Measurements from ENCODE around the gene MBNL2. TPM values are rescaled to one million over a fixed set of nuclear protein-coding genes. Genes with fewer than 3 reads are reported as not detected.

MBNL2 gene
- total RNA-seq, 2 donors from 2014 or later = 47.5 to 50.8 TPM

DNA sequence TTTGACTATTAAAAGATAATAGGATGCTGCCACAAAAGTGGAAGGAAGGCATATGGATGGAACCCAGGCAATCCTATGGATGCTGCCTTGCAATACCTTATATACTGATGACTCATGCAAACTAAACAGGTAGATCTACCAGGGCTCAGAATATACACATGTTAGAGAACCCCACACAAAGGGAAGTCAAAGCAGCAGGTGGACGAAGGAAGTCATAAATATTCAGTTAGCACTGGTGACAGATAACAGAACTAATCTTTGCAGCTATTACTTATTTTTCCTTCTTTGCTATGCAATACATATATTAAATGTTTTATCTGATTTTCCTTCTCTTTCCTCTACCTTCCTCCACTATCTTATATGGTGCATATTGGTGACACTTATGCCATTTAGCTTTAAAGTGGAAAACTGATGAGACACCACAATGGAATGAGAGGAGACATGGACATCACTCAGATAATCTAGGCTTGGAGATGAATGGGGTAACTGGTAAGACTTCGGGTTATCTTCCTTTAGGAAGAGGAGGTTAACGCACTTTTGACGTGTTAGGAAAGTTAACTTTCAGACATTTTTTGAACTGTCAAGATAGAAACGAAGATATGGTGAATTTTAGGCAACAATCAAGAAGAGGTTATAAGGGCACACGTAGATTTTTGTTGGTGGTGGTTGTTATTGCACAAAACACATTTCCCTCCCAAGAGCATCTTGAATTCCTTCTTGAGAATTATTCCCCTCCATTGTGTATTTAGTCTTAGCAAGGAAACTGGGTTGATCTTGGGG lies 39.8 kb upstream of the MBNL2 start:
- ATAC-seq (no peak), DNase-seq (no peak)
- H3K27me3 ChIP-seq = no peaks in the 10 kb centered on the region
- no peak for TF ChIP-seq POLR2A (IDR thresholded peaks at IDR 0.05)
- TF ChIP-seq, protein P1, sequence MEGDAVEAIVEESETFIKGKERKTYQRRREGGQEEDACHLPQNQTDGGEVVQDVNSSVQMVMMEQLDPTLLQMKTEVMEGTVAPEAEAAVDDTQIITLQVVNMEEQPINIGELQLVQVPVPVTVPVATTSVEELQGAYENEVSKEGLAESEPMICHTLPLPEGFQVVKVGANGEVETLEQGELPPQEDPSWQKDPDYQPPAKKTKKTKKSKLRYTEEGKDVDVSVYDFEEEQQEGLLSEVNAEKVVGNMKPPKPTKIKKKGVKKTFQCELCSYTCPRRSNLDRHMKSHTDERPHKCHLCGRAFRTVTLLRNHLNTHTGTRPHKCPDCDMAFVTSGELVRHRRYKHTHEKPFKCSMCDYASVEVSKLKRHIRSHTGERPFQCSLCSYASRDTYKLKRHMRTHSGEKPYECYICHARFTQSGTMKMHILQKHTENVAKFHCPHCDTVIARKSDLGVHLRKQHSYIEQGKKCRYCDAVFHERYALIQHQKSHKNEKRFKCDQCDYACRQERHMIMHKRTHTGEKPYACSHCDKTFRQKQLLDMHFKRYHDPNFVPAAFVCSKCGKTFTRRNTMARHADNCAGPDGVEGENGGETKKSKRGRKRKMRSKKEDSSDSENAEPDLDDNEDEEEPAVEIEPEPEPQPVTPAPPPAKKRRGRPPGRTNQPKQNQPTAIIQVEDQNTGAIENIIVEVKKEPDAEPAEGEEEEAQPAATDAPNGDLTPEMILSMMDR (IDR thresholded peaks at IDR 0.05) = no peak
- no peak overlapping the region for H3K4me3 ChIP-seq
- H3K27ac ChIP-seq = no peak overlapping the region
- WGBS, 2 donors = 59 to 69% methylated on average over 6 of the region's 6 CpGs
- intact Hi-C loops (cut with DNase I) = no loop called here
- H3K36me3 ChIP-seq (replicated peaks in 1 of 2; ENCODE audit: insufficient read depth in 1 of 2, low read depth in 2 of 2) = no peaks in the 10 kb centered on the region
- no peaks in the 10 kb centered on the region for H3K9me3 ChIP-seq
- no peaks in the 10 kb centered on the region for H3K4me1 ChIP-seq

DNA sequence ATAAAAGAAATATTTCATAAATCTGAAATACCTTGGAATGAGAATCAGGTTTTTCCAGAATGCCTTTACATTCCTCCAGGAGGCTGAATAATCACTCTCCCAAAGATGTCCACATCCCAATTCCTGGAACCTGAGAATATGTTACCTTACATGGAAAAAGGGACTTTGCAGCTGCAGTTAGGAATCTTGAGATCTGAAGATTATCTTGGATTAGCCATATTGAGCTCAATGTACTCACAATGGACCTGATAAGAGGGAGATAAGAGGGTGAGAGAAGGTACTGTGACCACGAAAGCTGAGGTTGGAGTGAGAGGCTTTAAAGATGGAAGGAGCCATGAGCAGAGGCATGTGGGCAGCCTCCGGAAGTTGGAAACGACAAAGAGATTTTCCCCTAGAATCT lies 36.8 kb upstream of the MBNL2 start:
- Histone ChIP-seq H3K27ac (no peak overlapping the region), H3K36me3 (replicated peaks in 1 of 2; ENCODE audit: insufficient read depth in 1 of 2, low read depth in 2 of 2) (no peaks in the 10 kb centered on the region), H3K4me3 (no peak overlapping the region), H3K4me1 (no peaks in the 10 kb centered on the region), H3K27me3 (no peaks in the 10 kb centered on the region), H3K9me3 (no peaks in the 10 kb centered on the region)
- intact Hi-C loops (cut with DNase I) = no loop called here
- WGBS, 2 donors = 69 to 76% methylated on average over 3 of the region's 3 CpGs
- no peak for TF ChIP-seq POLR2A (IDR thresholded peaks at IDR 0.05)
- TF ChIP-seq, protein P1 (IDR thresholded peaks at IDR 0.05) = no peak
- no peak for DNase-seq
- no peak for ATAC-seq

DNA sequence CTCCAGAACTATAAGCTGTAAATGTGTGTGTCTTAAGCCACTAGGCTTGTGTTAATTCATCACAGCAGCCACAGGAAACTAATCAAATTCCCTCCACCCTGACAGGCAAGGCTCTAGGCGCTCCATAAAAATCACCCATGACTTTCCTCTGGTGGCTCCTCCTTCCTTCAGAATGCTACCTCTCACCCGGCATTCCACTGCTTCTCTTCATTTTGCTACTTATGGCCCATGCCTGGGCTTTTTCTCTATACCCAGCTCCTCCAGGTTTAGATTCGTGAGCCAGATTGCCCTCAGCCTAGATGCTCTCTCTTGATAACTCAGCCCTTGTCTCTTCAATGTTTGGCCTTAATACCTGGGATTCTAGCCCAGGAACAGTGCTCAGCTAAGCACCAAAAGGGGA lies 36.4 kb upstream of the MBNL2 start:
- H3K4me3 ChIP-seq = no peak overlapping the region
- DNase-seq (no peak), ATAC-seq (no peak)
- H3K27me3 ChIP-seq = no peaks in the 10 kb centered on the region
- H3K36me3 ChIP-seq (replicated peaks in 1 of 2; ENCODE audit: insufficient read depth in 1 of 2, low read depth in 2 of 2) = no peaks in the 10 kb centered on the region
- intact Hi-C loops (cut with DNase I) = no loop called here
- TF ChIP-seq, protein P1 (IDR thresholded peaks at IDR 0.05) = no peak
- TF ChIP-seq POLR2A (IDR thresholded peaks at IDR 0.05) = no peak
- no peaks in the 10 kb centered on the region for H3K4me1 ChIP-seq
- WGBS, 2 donors = 77 to 92% methylated on average over 3 of the region's 3 CpGs
- no peak overlapping the region for H3K27ac ChIP-seq
- no peaks in the 10 kb centered on the region for H3K9me3 ChIP-seq

DNA sequence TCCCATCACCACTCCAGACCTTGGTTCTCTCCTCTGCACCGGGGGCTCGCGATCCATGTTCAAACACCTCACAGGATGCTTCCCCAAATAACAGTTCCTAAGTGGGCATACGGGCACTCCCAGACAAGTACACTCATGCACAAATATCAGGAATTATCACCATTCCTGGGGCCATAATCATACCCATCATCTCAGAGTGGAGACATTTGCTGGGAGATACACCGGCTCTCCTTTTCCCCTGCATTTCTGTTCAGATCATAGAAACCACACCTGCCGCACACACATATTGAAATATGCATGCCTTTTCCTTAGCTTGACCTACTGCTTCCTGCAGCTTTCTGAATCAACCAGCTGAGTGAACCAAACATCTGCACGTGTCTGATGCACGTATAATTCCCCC lies 33.9 kb upstream of the MBNL2 start:
- Histone ChIP-seq H3K4me1 (no peaks in the 10 kb centered on the region), H3K36me3 (replicated peaks in 1 of 2; ENCODE audit: insufficient read depth in 1 of 2, low read depth in 2 of 2) (no peaks in the 10 kb centered on the region), H3K9me3 (no peaks in the 10 kb centered on the region), H3K27ac (no peak overlapping the region), H3K27me3 (no peaks in the 10 kb centered on the region), H3K4me3 (no peak overlapping the region)
- ATAC-seq (no peak), DNase-seq (no peak)
- TF ChIP-seq POLR2A (IDR thresholded peaks at IDR 0.05) = no peak
- TF ChIP-seq, protein P1 (IDR thresholded peaks at IDR 0.05) = no peak
- intact Hi-C loops (cut with DNase I) = no loop called here
- 61 to 80% methylated on average over 8 of the region's 8 CpGs for WGBS, 2 donors

DNA sequence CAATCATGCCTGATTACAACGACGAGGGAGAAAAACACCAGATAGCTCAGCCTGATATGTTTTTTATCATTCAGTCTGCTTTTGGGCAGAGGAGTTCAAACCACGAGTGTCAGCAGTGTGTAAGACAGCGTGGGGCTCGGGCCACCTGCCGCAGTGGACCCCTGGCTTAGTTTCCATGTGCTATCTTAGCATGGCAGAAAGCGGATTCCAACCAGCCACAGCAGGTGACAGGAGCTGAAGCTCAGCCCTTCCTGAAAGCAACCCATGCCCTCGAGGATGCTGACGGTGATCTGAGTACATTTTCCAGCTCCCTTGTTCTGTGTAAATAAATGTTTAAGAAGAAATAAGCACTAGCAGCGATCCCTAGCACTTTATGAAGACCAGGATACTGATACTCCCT lies 32.2 kb upstream of the MBNL2 start:
- Histone ChIP-seq H3K4me3 (no peak overlapping the region), H3K4me1 (no peaks in the 10 kb centered on the region), H3K27ac (no peak overlapping the region), H3K36me3 (replicated peaks in 1 of 2; ENCODE audit: insufficient read depth in 1 of 2, low read depth in 2 of 2) (no peaks in the 10 kb centered on the region), H3K27me3 (no peaks in the 10 kb centered on the region), H3K9me3 (no peaks in the 10 kb centered on the region)
- peak in 3 of 4 donors; percentile 9 to 15 (median 14) for DNase-seq
- ATAC-seq = no peak
- intact Hi-C loops (cut with DNase I) = no loop called here
- TF ChIP-seq, protein P1 (IDR thresholded peaks at IDR 0.05) = no peak
- TF ChIP-seq POLR2A (IDR thresholded peaks at IDR 0.05) = no peak
- 56 to 61% methylated on average over 6 to 10 of the region's 10 CpGs for WGBS, 2 donors
